GM12878 (cell line): ENCODE measurements around the gene TPD52L2. TPM values are rescaled to one million over a fixed set of nuclear protein-coding genes. Genes with fewer than 3 reads are reported as not detected.

Experiments used
- ATF2 ChIP-seq: IDR thresholded peaks from 2 replicates; pipeline ENCODE4 v1.6.1; 2012; ENCODE audit warnings: low read length, inconsistent platforms
- BACH1 ChIP-seq: fragments of 450-650 bp; IDR thresholded peaks from 2 replicates; pipeline ENCODE4 v1.6.1; 2017; ENCODE audit warnings: mild to moderate bottlenecking, borderline replicate concordance
- BHLHE40 ChIP-seq, 2 experiments: fragments of 450-650 bp in 1 of 2; IDR thresholded peaks; 2 replicates each; pipeline ENCODE4 v1.6.1; 2011 to 2017; ENCODE audit warnings: low read depth in 2 of 2, borderline replicate concordance in 1 of 2, improper control_type of control experiment in 1 of 2, low read length in 1 of 2, mild to moderate bottlenecking in 1 of 2
- CREM ChIP-seq: IDR thresholded peaks from 2 replicates; pipeline ENCODE4 v1.6.1; 2014; ENCODE audit warnings: antibody characterized with exemption, low read depth
- E2F4 ChIP-seq: IDR thresholded peaks from 2 replicates; pipeline ENCODE4 v1.6.1; 2012; ENCODE audit warnings: low read depth, low read length, improper control_type of control experiment
- E2F8 ChIP-seq: fragments of 450-650 bp; IDR thresholded peaks from 2 replicates; pipeline ENCODE4 v1.6.1; 2018; ENCODE audit warnings: mild to moderate bottlenecking, low read depth, moderate library complexity; ENCODE audit not compliant: partially characterized antibody
- ELK1 ChIP-seq: IDR thresholded peaks from 2 replicates; pipeline ENCODE4 v1.6.1; 2012; ENCODE audit warnings: low read depth, low read length, improper control_type of control experiment
- EP300 ChIP-seq, 2 experiments: fragments of 150-350 bp in 1 of 2; IDR thresholded peaks; 2 replicates each; pipeline ENCODE4 v1.6.1; 2011 to 2012; ENCODE audit warnings: low read depth in 2 of 2, low read length in 2 of 2, borderline replicate concordance in 1 of 2, improper control_type of control experiment in 1 of 2, inconsistent platforms in 1 of 2; ENCODE audit not compliant: control insufficient read depth in 1 of 2
- JUNB ChIP-seq: IDR thresholded peaks from 2 replicates; pipeline ENCODE4 v1.6.1; 2016; ENCODE audit warnings: antibody characterized with exemption, mild to moderate bottlenecking
- MEF2B ChIP-seq: fragments of 450-650 bp; IDR thresholded peaks from 2 replicates; pipeline ENCODE4 v1.6.1; 2018; ENCODE audit warnings: mild to moderate bottlenecking, moderate library complexity; ENCODE audit not compliant: partially characterized antibody, poor library complexity, severe bottlenecking
- NFXL1 ChIP-seq: fragments of 450-650 bp; IDR thresholded peaks from 2 replicates; pipeline ENCODE4 v1.6.1; 2017; ENCODE audit warnings: antibody characterized with exemption, mild to moderate bottlenecking, borderline replicate concordance
- NRF1 ChIP-seq: conservative IDR thresholded peaks from 2 replicates; pipeline ENCODE4 v1.6.1; 2011; ENCODE audit warnings: mild to moderate bottlenecking, low read depth, low read length, improper control_type of control experiment
- PAX8 ChIP-seq: fragments of 450-650 bp; IDR thresholded peaks from 2 replicates; pipeline ENCODE4 v1.6.1; 2017; ENCODE audit warnings: mild to moderate bottlenecking, moderate library complexity
- PML ChIP-seq: IDR thresholded peaks from 2 replicates; pipeline ENCODE4 v1.6.1; 2012; ENCODE audit warnings: low read length, inconsistent platforms
- RAD51 ChIP-seq: fragments of 450-650 bp; IDR thresholded peaks from 2 replicates; pipeline ENCODE4 v1.6.1; 2016; ENCODE audit warnings: moderate library complexity, mild to moderate bottlenecking, inconsistent platforms
- STAT3 ChIP-seq: IDR thresholded peaks from 2 replicates; pipeline ENCODE4 v1.6.1; 2011; ENCODE audit warnings: low read depth, low read length, improper control_type of control experiment
- ZBED1 ChIP-seq: IDR thresholded peaks from 2 replicates; pipeline ENCODE4 v1.6.1; 2016; ENCODE audit warnings: borderline replicate concordance
- ZBTB4 ChIP-seq: fragments of 450-650 bp; formaldehyde crosslinking; IDR thresholded peaks from 2 replicates; pipeline ENCODE4 v1.4.0; 2022; ENCODE audit warnings: mild to moderate bottlenecking, moderate library complexity
- ZZZ3 ChIP-seq: IDR thresholded peaks from 2 replicates; pipeline ENCODE4 v1.6.1; 2011; ENCODE audit warnings: low read depth; ENCODE audit not compliant: control insufficient read depth, insufficient read length
- polyA plus RNA-seq, 11 experiments: library from polyadenylated mRNA; depleted of rRNA in 4 of 11; unstranded in 6 of 11; stranded (reverse) in 5 of 11; fragments of >200 nt; fragmentation: Nextera tagmentation in 4 of 11; fragmentation: Illumina TruSeq in 1 of 11; extraction: Ambion mirVana in 4 of 11; extraction: Trizol in 1 of 11; gene quantifications; 1 replicate in 1 of 11; 2 replicates in 10 of 11; pipeline versions ENCODE4 v1.2.1 to v1.2.3, GENCODE V29; 2011 to 2016; ENCODE audit warnings: inconsistent platforms in 2 of 11, missing spikeins in 2 of 11, low read depth in 1 of 11
- total RNA-seq, 4 experiments: library from RNA; depleted of rRNA in 3 of 4; stranded (reverse); fragments of >200 nt in 3 of 4; fragmentation: Illumina TruSeq in 1 of 4; extraction: Trizol in 1 of 4; gene quantifications; 2 replicates each; pipeline versions ENCODE4 v1.2.1 to v1.2.3, GENCODE V29; 2013 to 2021

The TPD52L2 gene
- total and polyA plus RNA-seq, 10 of the 15 experiments (the other 5 are each of a cell fraction or from before 2014, with no cell fraction given): 1.6 to 71.0 (median 46.3) TPM

- peak; percentile 97 to 98 for TF ChIP-seq EP300 (IDR thresholded peaks at IDR 0.05; ENCODE audit: borderline replicate concordance in 1 of 2, control insufficient read depth in 1 of 2, low read depth in 2 of 2, low read length in 2 of 2)
- peak; percentile 83 for TF ChIP-seq JUNB
- peak; percentile 92 for TF ChIP-seq CREM
- TF ChIP-seq PML: peak; percentile 54; the same call in 1 of the 2 replicates
- TF ChIP-seq NFXL1: no peak
- TF ChIP-seq STAT3: no peak
- TF ChIP-seq E2F8: peak; percentile 85
- TF ChIP-seq E2F4: no peak
- no peak for TF ChIP-seq ELK1
- TF ChIP-seq NRF1: no peak
- no peak for TF ChIP-seq PAX8
- TF ChIP-seq ZZZ3: no peak
- peak; percentile 72 for TF ChIP-seq MEF2B
- no peak for TF ChIP-seq ZBTB4
- peak; percentile 82 to 89 for TF ChIP-seq BHLHE40 (IDR thresholded peaks at IDR 0.05; ENCODE audit: borderline replicate concordance in 1 of 2, low read depth in 2 of 2, low read length in 1 of 2)
- TF ChIP-seq RAD51: peak; percentile 89
- TF ChIP-seq BACH1: peak; percentile 85
- TF ChIP-seq ZBED1: peak; percentile 81; the same call in 1 of the 2 replicates
- TF ChIP-seq ATF2: peak; percentile 84; the same call in 1 of the 2 replicates
These were observed 14.2 kb upstream of the TPD52L2 start (continued) for GRCh38 chr20:63850689-63851547.
